HG03439 (cell line): ENCODE data around the gene TTLL8.

Experiments used
- ATAC-seq: cut with Tn5 transposase; IDR thresholded peaks from one replicate; pipeline ENCODE4 v1.9.1; 2021; ENCODE audit warnings: mild to moderate bottlenecking, moderate library complexity; ENCODE audit not compliant: unreplicated experiment

The TTLL8 gene

GRCh38 chr22:50083462-50084079 is 25.5 kb upstream of the TTLL8 start:
- ATAC-seq: no peak

- no peak for ATAC-seq
Measured at GRCh38 chr22:50082961-50083461, 24.9 kb upstream of the TTLL8 start.

GRCh38 chr22:50082197-50082715 is 24.2 kb upstream of the TTLL8 start:
- no peak for ATAC-seq

GRCh38 chr22:50081426-50082196 is 23.5 kb upstream of the TTLL8 start:
- ATAC-seq: no peak

- no peak for ATAC-seq
Measured at GRCh38 chr22:50080077-50080465, 22.0 kb upstream of the TTLL8 start.

GRCh38 chr22:50078761-50079160 is 20.7 kb upstream of the TTLL8 start:
- no peak for ATAC-seq

- ATAC-seq: no peak
Measured at GRCh38 chr22:50078246-50078645, 20.1 kb upstream of the TTLL8 start.

GRCh38 chr22:50076646-50077535 is 18.8 kb upstream of the TTLL8 start:
- no peak for ATAC-seq

GRCh38 chr22:50074551-50075530 is 16.7 kb upstream of the TTLL8 start:
- no peak for ATAC-seq

- no peak for ATAC-seq
Measured at GRCh38 chr22:50074056-50074455, 16.0 kb upstream of the TTLL8 start.

GRCh38 chr22:50072714-50073538 is 14.8 kb upstream of the TTLL8 start:
- no peak for ATAC-seq

GRCh38 chr22:50072167-50072555 is 14.1 kb upstream of the TTLL8 start:
- ATAC-seq: no peak

GRCh38 chr22:50071432-50072166 is 13.5 kb upstream of the TTLL8 start:
- ATAC-seq: no peak

- no peak for ATAC-seq
Measured at GRCh38 chr22:50070366-50070765, 12.3 kb upstream of the TTLL8 start.

GRCh38 chr22:50068096-50068495 is 10.0 kb upstream of the TTLL8 start:
- ATAC-seq: no peak

- no peak for ATAC-seq
Measured at GRCh38 chr22:50067244-50067643, 9.1 kb upstream of the TTLL8 start.

- ATAC-seq: no peak
Measured at GRCh38 chr22:50064453-50064852, 6.4 kb upstream of the TTLL8 start.

- no peak for ATAC-seq
Measured at GRCh38 chr22:50063589-50064393, 5.7 kb upstream of the TTLL8 start.
